HG02588 (cell line): ENCODE measurements around the gene BRWD1.
"Not testable (repeated sequence)": the region's sequence is repeated elsewhere in the genome, so short reads cannot be mapped to it uniquely, and the experiment has no call there.

ENCODE experiments used
- ATAC-seq: cut with Tn5 transposase; IDR thresholded peaks from one replicate; pipeline ENCODE4 v1.9.1; 2021; ENCODE audit warnings: mild to moderate bottlenecking, moderate library complexity; ENCODE audit not compliant: unreplicated experiment

Gene BRWD1

GRCh38 chr21:39288987-39289386 lies 24.4 kb downstream of the BRWD1 start:
- ATAC-seq, result no peak

- no peak for ATAC-seq
These were observed 30.5 kb downstream of the BRWD1 start for GRCh38 chr21:39282911-39283310.

- no peak for ATAC-seq
These were observed 31.6 kb downstream of the BRWD1 start for GRCh38 chr21:39281853-39282252.

- ATAC-seq, result no peak
These were observed 32.2 kb downstream of the BRWD1 start for GRCh38 chr21:39281207-39281606.

- no peak for ATAC-seq
These were observed 43.8 kb downstream of the BRWD1 start for GRCh38 chr21:39269620-39270019.

- ATAC-seq, result no peak
These were observed 47.8 kb downstream of the BRWD1 start for GRCh38 chr21:39265603-39266002.

GRCh38 chr21:39263372-39263771 lies 50.1 kb downstream of the BRWD1 start:
- ATAC-seq, result no peak

- ATAC-seq, result no peak
These were observed 55.2 kb downstream of the BRWD1 start for GRCh38 chr21:39258207-39258606.

- ATAC-seq, result no peak
These were observed 62.1 kb downstream of the BRWD1 start for GRCh38 chr21:39251326-39251725.

GRCh38 chr21:39238275-39238674 lies 75.2 kb downstream of the BRWD1 start:
- ATAC-seq, result no peak

GRCh38 chr21:39232861-39233291 lies 80.6 kb downstream of the BRWD1 start:
- no peak for ATAC-seq

- ATAC-seq, result no peak
These were observed 88.5 kb downstream of the BRWD1 start for GRCh38 chr21:39224930-39225329.

GRCh38 chr21:39221997-39222486 lies 91.4 kb downstream of the BRWD1 start:
- no peak for ATAC-seq

- no peak for ATAC-seq
These were observed 92.0 kb downstream of the BRWD1 start for GRCh38 chr21:39221282-39221996.

- not testable (repeated sequence) for ATAC-seq
These were observed 92.6 kb downstream of the BRWD1 start for GRCh38 chr21:39220875-39221274.

GRCh38 chr21:39220150-39220549 lies 93.3 kb downstream of the BRWD1 start:
- ATAC-seq, result no peak

- ATAC-seq, result no peak
These were observed 95.4 kb downstream of the BRWD1 start for GRCh38 chr21:39218082-39218409.

- ATAC-seq, result no peak
These were observed 95.9 kb downstream of the BRWD1 start for GRCh38 chr21:39217356-39218081.

- ATAC-seq, result no peak
These were observed 97.1 kb downstream of the BRWD1 start for GRCh38 chr21:39216290-39216689.

GRCh38 chr21:39215078-39215477 lies 98.4 kb downstream of the BRWD1 start:
- no peak for ATAC-seq

- no peak for ATAC-seq
These were observed 104.1 kb downstream of the BRWD1 start for GRCh38 chr21:39209334-39209688.

GRCh38 chr21:39208624-39209333 lies 104.7 kb downstream of the BRWD1 start:
- ATAC-seq, result no peak
